ENCODE results near the gene PARK7. TPM values are rescaled to one million over a fixed set of nuclear protein-coding genes. Genes with fewer than 3 reads are reported as not detected.

The PARK7 gene
- total and polyA plus RNA-seq, 2 experiments from 2014 or later: 178 to 679 TPM

DNA sequence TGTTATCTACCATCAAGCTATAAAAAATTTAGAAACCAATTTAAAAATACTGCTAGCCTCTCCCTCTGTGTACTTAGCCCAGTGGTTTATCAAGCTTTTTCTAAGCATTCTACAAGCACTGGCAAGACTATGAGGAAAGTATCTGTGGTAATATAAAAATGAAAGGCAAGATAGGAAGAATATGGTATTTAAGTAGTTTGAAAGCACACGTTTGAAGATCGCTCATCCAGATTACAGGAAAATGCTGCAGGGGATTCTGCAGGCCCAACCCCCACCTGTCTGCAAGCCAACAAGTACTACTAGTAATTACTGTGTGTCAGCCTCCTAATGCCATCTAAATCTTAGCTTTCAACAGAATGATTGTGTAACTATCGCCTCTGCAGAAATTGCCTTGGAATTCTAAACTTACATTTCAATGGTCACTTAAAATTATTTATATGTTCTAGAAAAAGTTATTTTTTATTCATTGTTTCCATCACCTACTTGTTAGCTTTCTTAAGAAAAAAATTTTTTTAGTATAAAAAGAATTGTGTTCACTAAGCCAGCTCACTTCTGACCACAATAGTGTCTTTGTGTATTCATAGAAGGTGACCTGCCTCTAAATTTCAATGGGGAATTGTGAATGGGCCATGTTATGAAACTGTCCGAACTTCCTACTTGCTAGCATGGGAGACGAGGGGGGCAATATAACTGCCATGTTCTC lies 56.1 kb downstream of the PARK7 start:
- peaks cover 74% of the 10 kb centered on the region for H3K4me1 ChIP-seq (ENCODE audit: insufficient read depth)
- no peak overlapping the region; the same call in 1 of the 2 replicates for H3K4me3 ChIP-seq
- no peaks in the 10 kb centered on the region for H3K9me3 Mint-ChIP-seq
- DNase-seq (ENCODE audit: low spot score) (no peak), ATAC-seq (peak; percentile 12; the same call in 2 of the 3 replicates)
- no peaks in the 10 kb centered on the region for H3K9me2 ChIP-seq (ENCODE audit: insufficient read depth)
- peak overlapping the region; percentile 67 for H3K4me2 ChIP-seq
- H3K27me3 Mint-ChIP-seq (ENCODE audit: insufficient read depth, low read depth, poor library complexity): no peaks in the 10 kb centered on the region
- H3K36me3 ChIP-seq (ENCODE audit: insufficient read depth): peaks cover 14% of the 10 kb centered on the region
- peaks cover 74% of the 10 kb centered on the region for H3K4me1 Mint-ChIP-seq
- peaks cover 97% of the 10 kb centered on the region for H3K79me2 ChIP-seq (replicated peaks; ENCODE audit: insufficient read depth)
- H3K4me3 Mint-ChIP-seq: peak overlapping the region; percentile 39
- TF ChIP-seq STAT1 (IDR thresholded peaks at IDR 0.05; ENCODE audit: unreplicated experiment) (no peak), NANOG (IDR thresholded peaks at IDR 0.05; ENCODE audit: borderline replicate concordance) (no peak)
- H3K27ac ChIP-seq (ENCODE audit: low read depth): peak overlapping the region; percentile 35; the same call in 1 of the 2 replicates
- no peak overlapping the region for H2AFZ ChIP-seq
- no peaks in the 10 kb centered on the region for H3K27me3 ChIP-seq (ENCODE audit: insufficient read depth)
- H3K36me3 Mint-ChIP-seq (ENCODE audit: low read depth): peaks cover 24% of the 10 kb centered on the region
- H3F3A ChIP-seq (replicated peaks; ENCODE audit: low read depth): no peaks in the 10 kb centered on the region
- peaks cover 40% of the 10 kb centered on the region for H4K20me1 ChIP-seq (replicated peaks; ENCODE audit: insufficient read depth)
- peak overlapping the region; percentile 88 for H3K27ac Mint-ChIP-seq

DNA sequence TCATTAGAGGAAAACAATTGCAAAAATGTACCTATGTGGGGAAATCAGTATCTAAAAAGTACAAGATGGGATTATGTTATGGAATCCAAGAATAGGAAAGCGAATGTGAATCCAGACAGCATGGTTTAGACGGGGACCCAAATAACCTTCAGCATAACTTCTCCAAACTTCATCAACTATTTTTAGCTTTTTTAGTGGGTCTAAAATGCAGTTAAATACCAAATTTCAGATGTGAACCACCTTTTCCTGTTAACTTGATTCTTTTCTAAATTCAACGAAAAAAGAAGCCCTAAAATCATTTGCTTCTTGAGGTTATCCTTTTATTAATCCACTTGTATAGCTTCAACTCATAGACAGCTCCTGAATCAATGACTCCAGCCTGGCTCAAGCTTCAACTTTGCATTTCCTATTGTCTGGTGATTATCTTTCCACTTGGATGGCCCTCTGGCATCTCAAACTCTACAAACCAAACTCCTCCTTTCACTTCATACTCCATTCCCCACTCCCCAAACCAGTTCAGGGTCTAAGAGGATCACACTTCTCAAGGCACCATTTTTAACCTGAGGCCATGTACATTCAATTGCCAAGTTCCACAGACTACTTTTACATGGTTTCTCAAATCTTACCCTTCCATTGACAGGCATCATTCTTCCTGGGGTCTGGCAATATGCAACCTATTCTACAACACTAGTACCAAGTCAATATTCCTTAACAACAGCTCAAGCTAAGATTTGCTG lies 57.1 kb downstream of the PARK7 start:
- Histone ChIP-seq H3K4me2 (peak overlapping the region; percentile 67), H3K9me2 (ENCODE audit: insufficient read depth) (no peaks in the 10 kb centered on the region), H2AFZ (no peak overlapping the region), H3K4me3 (peak overlapping the region; percentile 7; the same call in 1 of the 2 replicates), H3K27me3 (ENCODE audit: insufficient read depth) (no peaks in the 10 kb centered on the region), H3K79me2 (replicated peaks; ENCODE audit: insufficient read depth) (peaks cover 98% of the 10 kb centered on the region), H3K27ac (ENCODE audit: low read depth) (peak overlapping the region; percentile 34), H3K36me3 (ENCODE audit: insufficient read depth) (peaks cover 4% of the 10 kb centered on the region), H4K20me1 (replicated peaks; ENCODE audit: insufficient read depth) (peaks cover 45% of the 10 kb centered on the region), H3F3A (replicated peaks; ENCODE audit: low read depth) (no peaks in the 10 kb centered on the region), H3K4me1 (ENCODE audit: insufficient read depth) (peaks cover 84% of the 10 kb centered on the region)
- peak; percentile 44 for DNase-seq (ENCODE audit: low spot score)
- Mint-ChIP-seq H3K27ac (peak overlapping the region; percentile 79), H3K4me1 (peaks cover 84% of the 10 kb centered on the region), H3K27me3 (ENCODE audit: insufficient read depth, low read depth, poor library complexity) (no peaks in the 10 kb centered on the region), H3K9me3 (no peaks in the 10 kb centered on the region), H3K4me3 (peak overlapping the region; percentile 40), H3K36me3 (ENCODE audit: low read depth) (peaks cover 13% of the 10 kb centered on the region)
- TF ChIP-seq ZNF462 (CRISPR knock-in tag; IDR thresholded peaks at IDR 0.05): peak; percentile 65; the same call in 1 of the 2 replicates
- no peak for TF ChIP-seq NANOG (IDR thresholded peaks at IDR 0.05; ENCODE audit: borderline replicate concordance)
- no peak for TF ChIP-seq JUNB (IDR thresholded peaks at IDR 0.05; ENCODE audit: unreplicated experiment)
- peak; percentile 30 for ATAC-seq

Data from GM23338 (cell line).